ENCODE results near the gene PTPRG.

The PTPRG gene

DNA sequence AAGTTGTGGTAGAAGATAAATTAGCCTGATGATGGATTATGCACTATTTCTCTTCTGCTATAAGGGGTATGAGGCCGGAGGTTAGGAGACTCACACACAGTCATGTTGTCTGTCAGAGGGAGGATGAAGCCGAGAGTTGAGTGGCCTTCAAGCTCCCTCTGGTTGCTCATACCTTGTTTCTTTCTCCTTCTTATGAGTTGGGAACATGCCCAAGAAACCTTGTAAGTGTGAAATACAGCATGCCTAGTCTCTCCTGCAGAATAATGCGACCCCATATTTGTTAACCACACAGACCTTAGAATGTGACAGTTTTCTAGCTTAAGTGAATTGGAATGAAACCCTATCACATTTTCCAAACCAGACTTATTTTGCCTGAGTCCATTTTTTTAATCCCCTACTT, 366.7 kb downstream of the PTPRG start:
- Histone ChIP-seq H3K36me3 (ENCODE audit: control insufficient read depth, insufficient read depth, low read length) (no peaks in the 10 kb centered on the region), H3K4me1 (ENCODE audit: control insufficient read depth, insufficient read depth, low read length) (peaks cover 29% of the 10 kb centered on the region), H3K9me3 (ENCODE audit: control insufficient read depth, insufficient read depth, low read depth, low read length) (no peaks in the 10 kb centered on the region), H3K27me3 (ENCODE audit: control insufficient read depth, insufficient read depth, low read length) (no peaks in the 10 kb centered on the region), H3K9ac (ENCODE audit: low read length) (no peak overlapping the region), H3K4me3 (ENCODE audit: low read depth, low read length) (no peak overlapping the region), H3K27ac (ENCODE audit: low read depth, low read length) (no peak overlapping the region)

- Histone ChIP-seq H3K4me1 (ENCODE audit: control insufficient read depth, insufficient read depth, low read length) (peaks cover 29% of the 10 kb centered on the region), H3K9ac (ENCODE audit: low read length) (no peak overlapping the region)
These were observed 367.5 kb downstream of the PTPRG start for GRCh38 chr3:61928776-61929314.

DNA sequence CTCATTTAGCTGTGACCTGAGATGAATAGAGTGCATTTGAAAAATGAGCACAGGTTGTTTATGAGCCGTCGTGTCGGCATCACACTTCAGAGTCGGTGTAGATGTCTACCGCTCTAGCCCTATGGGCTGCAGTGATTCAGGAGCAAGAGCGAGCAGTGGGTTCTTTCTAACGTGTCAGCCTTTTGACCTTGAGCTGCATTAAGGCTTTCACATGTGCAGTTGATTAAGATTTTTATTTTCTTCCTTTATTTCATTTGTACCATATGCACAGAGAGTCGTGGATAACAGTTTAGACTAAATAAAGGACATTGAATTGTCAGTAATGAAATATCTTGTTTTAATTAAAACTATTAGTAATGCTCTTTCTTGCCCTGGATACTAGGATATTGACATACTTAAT, 368.2 kb downstream of the PTPRG start:
- Histone ChIP-seq H3K4me3 (ENCODE audit: low read depth, low read length) (no peak overlapping the region), H3K27me3 (ENCODE audit: control insufficient read depth, insufficient read depth, low read length) (no peaks in the 10 kb centered on the region), H3K4me1 (ENCODE audit: control insufficient read depth, insufficient read depth, low read length) (peaks cover 23% of the 10 kb centered on the region), H3K27ac (ENCODE audit: low read depth, low read length) (no peak overlapping the region), H3K9ac (ENCODE audit: low read length) (no peak overlapping the region), H3K36me3 (ENCODE audit: control insufficient read depth, insufficient read depth, low read length) (0 out of 2 replicates have a peak, but pooled peaks cover 2% of the 10 kb centered on the region), H3K9me3 (ENCODE audit: control insufficient read depth, insufficient read depth, low read depth, low read length) (no peaks in the 10 kb centered on the region)

More at GRCh38 chr3:61928776-61929314, 367.5 kb downstream of the PTPRG start:
- Histone ChIP-seq H3K27ac (ENCODE audit: low read depth, low read length) (no peak overlapping the region), H3K36me3 (ENCODE audit: control insufficient read depth, insufficient read depth, low read length) (no peaks in the 10 kb centered on the region), H3K9me3 (ENCODE audit: control insufficient read depth, insufficient read depth, low read depth, low read length) (no peaks in the 10 kb centered on the region), H3K27me3 (ENCODE audit: control insufficient read depth, insufficient read depth, low read length) (no peaks in the 10 kb centered on the region), H3K4me3 (ENCODE audit: low read depth, low read length) (no peak overlapping the region)

- H3K9me3 ChIP-seq (ENCODE audit: control insufficient read depth, insufficient read depth, low read depth, low read length): no peaks in the 10 kb centered on the region
- H3K27ac ChIP-seq (ENCODE audit: low read depth, low read length): no peak overlapping the region
- no peak overlapping the region for H3K4me3 ChIP-seq (ENCODE audit: low read depth, low read length)
- H3K27me3 ChIP-seq (ENCODE audit: control insufficient read depth, insufficient read depth, low read length): no peaks in the 10 kb centered on the region
- H3K36me3 ChIP-seq (ENCODE audit: control insufficient read depth, insufficient read depth, low read length): 0 out of 2 replicates have a peak, but pooled peaks cover 2% of the 10 kb centered on the region
- H3K9ac ChIP-seq (ENCODE audit: low read length): no peak overlapping the region
- peaks cover 24% of the 10 kb centered on the region for H3K4me1 ChIP-seq (ENCODE audit: control insufficient read depth, insufficient read depth, low read length)
These were observed 371.1 kb downstream of the PTPRG start for GRCh38 chr3:61932499-61932898.

DNA sequence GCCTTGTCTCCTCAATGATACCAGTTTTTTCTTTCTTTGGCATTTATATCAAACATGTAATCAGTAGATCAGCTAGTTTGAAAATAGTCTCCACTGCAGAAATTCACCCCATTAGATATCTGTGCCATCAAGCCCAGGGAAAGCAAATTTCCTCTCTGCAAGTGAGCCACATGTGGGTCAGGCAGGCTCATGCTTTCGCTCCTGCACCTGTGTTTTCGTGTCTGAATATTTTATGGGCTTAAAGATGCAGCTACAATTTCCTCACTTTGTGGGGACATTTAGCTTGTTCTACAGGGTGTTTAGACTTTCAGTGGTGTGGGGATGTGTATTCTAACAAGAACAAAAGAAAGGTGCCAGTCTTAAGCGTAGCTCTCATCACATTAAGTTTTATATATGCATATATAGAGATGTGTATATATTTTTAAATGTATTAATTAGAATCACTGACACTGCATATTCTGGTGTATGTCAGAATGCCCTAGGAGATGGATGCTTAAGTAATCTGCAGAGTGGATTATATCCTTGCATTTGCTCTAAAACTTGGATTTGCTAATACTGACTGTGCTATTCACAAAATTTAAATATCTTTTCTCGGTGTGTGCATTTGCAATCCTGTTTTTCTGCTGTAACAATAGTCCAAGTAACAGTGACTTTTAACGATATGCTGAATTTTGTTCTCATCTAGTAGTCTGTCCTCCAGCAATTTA, 372.6 kb downstream of the PTPRG start:
- peaks cover 21% of the 10 kb centered on the region for H3K4me1 ChIP-seq (ENCODE audit: control insufficient read depth, insufficient read depth, low read length)
- no peak overlapping the region for H3K9ac ChIP-seq (ENCODE audit: low read length)
- H3K36me3 ChIP-seq (ENCODE audit: control insufficient read depth, insufficient read depth, low read length): 0 out of 2 replicates have a peak, but pooled peaks cover 2% of the 10 kb centered on the region
- H3K27me3 ChIP-seq (ENCODE audit: control insufficient read depth, insufficient read depth, low read length): no peaks in the 10 kb centered on the region
- H3K27ac ChIP-seq (ENCODE audit: low read depth, low read length): no peak overlapping the region
- H3K9me3 ChIP-seq (ENCODE audit: control insufficient read depth, insufficient read depth, low read depth, low read length): no peaks in the 10 kb centered on the region
- no peak overlapping the region for H3K4me3 ChIP-seq (ENCODE audit: low read depth, low read length)

DNA sequence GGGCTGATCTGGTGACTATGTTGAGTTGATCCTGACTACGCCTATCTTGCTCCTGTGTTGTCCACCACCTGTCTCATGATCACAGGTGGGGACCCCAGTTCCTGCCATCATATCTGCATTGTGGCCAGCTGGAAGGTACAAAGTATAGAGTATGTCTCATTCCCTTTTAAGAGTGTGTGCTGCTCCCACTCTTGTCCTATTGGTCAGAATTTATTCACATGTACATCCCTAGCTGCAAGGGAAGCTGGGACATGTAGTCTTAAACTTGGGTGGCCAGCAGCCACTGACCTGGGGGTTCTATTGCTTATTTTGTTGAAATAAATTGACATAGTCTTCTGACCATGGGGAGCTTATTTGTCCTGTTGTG, 373.1 kb downstream of the PTPRG start:
- Histone ChIP-seq H3K9me3 (ENCODE audit: control insufficient read depth, insufficient read depth, low read depth, low read length) (no peaks in the 10 kb centered on the region), H3K9ac (ENCODE audit: low read length) (no peak overlapping the region), H3K4me3 (ENCODE audit: low read depth, low read length) (no peak overlapping the region), H3K27me3 (ENCODE audit: control insufficient read depth, insufficient read depth, low read length) (no peaks in the 10 kb centered on the region), H3K4me1 (ENCODE audit: control insufficient read depth, insufficient read depth, low read length) (peaks cover 21% of the 10 kb centered on the region), H3K36me3 (ENCODE audit: control insufficient read depth, insufficient read depth, low read length) (0 out of 2 replicates have a peak, but pooled peaks cover 2% of the 10 kb centered on the region), H3K27ac (ENCODE audit: low read depth, low read length) (no peak overlapping the region)

DNA sequence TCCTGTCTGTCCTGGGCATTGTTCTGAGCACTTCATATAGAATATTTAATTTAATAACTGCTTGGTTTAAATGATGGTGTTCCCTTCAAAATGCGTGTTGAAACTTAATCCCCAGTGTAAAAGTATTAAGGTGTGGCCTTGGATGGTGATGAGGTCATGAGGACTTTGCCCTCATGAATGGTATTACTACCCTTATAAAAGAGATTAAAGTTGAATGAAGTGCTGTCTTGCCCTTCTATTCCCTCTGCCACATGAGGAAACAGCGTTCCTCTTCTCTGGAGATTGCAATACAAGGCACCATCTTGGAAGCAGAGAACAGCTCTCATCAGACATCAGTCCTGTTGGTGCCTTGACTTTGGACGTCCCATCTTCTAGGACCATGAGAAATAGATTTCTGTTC, 374.4 kb downstream of the PTPRG start:
- H3K9ac ChIP-seq (ENCODE audit: low read length): no peak overlapping the region

DNA sequence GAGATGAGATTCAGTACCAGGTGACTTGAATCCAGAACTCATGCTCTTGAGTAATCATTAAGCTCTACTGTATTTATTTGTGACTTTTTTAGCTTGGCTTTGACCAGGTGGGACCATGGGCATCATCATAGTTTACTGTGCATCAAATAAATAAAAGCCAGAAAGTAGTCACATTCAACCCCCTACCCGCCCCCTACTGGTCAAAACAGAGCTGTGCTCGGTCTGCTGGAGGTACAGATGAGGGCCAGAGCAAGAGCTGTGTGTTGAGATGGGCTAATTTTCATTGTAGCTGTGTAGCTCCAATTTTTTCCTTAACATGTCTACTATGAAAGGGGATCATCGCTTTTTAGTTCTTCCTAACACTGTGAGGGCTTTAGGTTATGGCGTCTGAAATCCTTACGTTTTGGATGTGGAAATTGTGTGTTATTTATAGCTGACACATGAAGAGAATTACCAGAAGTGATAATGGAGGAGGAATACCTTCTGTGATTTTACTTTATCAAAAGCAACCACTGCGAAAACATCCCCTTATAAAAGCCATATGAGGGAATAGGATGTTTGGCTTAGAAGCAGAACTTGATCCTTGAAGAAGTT, 375.1 kb downstream of the PTPRG start:
- H3K36me3 ChIP-seq (ENCODE audit: control insufficient read depth, insufficient read depth, low read length): 0 out of 2 replicates have a peak, but pooled peaks cover 2% of the 10 kb centered on the region
- no peaks in the 10 kb centered on the region for H3K9me3 ChIP-seq (ENCODE audit: control insufficient read depth, insufficient read depth, low read depth, low read length)
- no peaks in the 10 kb centered on the region for H3K27me3 ChIP-seq (ENCODE audit: control insufficient read depth, insufficient read depth, low read length)
- H3K27ac ChIP-seq (ENCODE audit: low read depth, low read length): no peak overlapping the region
- H3K4me3 ChIP-seq (ENCODE audit: low read depth, low read length): no peak overlapping the region
- H3K4me1 ChIP-seq (ENCODE audit: control insufficient read depth, insufficient read depth, low read length): peaks cover 17% of the 10 kb centered on the region; the same call in 1 of the 2 replicates
- H3K9ac ChIP-seq (ENCODE audit: low read length): no peak overlapping the region

More for the DNA sequence above, 374.4 kb downstream of the PTPRG start:
- Histone ChIP-seq H3K9me3 (ENCODE audit: control insufficient read depth, insufficient read depth, low read depth, low read length) (no peaks in the 10 kb centered on the region), H3K4me3 (ENCODE audit: low read depth, low read length) (no peak overlapping the region), H3K27ac (ENCODE audit: low read depth, low read length) (no peak overlapping the region), H3K36me3 (ENCODE audit: control insufficient read depth, insufficient read depth, low read length) (0 out of 2 replicates have a peak, but pooled peaks cover 2% of the 10 kb centered on the region), H3K4me1 (ENCODE audit: control insufficient read depth, insufficient read depth, low read length) (peaks cover 21% of the 10 kb centered on the region), H3K27me3 (ENCODE audit: control insufficient read depth, insufficient read depth, low read length) (no peaks in the 10 kb centered on the region)

DNA sequence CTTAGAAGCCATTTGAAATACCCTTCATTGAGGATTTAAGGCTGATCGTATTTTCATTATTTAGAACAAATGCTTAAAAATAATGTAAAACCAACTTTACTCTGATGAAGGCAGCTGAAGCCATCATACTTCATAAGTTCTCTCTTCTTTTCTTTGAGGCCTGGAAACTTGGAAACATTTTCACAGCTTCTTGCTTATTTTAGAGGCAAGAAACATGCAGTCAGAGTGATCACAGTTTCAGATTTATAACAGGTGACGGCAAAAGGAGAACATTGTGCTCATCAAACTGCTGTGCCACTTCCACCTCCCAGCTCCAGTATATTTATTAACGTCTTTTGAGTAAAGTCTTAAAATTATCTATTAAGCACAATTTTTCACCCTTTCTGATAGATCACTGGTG, 376.1 kb downstream of the PTPRG start:
- Histone ChIP-seq H3K4me1 (ENCODE audit: control insufficient read depth, insufficient read depth, low read length) (peaks cover 17% of the 10 kb centered on the region; the same call in 1 of the 2 replicates), H3K27ac (ENCODE audit: low read depth, low read length) (no peak overlapping the region), H3K9me3 (ENCODE audit: control insufficient read depth, insufficient read depth, low read depth, low read length) (no peaks in the 10 kb centered on the region), H3K27me3 (ENCODE audit: control insufficient read depth, insufficient read depth, low read length) (no peaks in the 10 kb centered on the region), H3K4me3 (ENCODE audit: low read depth, low read length) (no peak overlapping the region), H3K36me3 (ENCODE audit: control insufficient read depth, insufficient read depth, low read length) (0 out of 2 replicates have a peak, but pooled peaks cover 2% of the 10 kb centered on the region), H3K9ac (ENCODE audit: low read length) (no peak overlapping the region)

DNA sequence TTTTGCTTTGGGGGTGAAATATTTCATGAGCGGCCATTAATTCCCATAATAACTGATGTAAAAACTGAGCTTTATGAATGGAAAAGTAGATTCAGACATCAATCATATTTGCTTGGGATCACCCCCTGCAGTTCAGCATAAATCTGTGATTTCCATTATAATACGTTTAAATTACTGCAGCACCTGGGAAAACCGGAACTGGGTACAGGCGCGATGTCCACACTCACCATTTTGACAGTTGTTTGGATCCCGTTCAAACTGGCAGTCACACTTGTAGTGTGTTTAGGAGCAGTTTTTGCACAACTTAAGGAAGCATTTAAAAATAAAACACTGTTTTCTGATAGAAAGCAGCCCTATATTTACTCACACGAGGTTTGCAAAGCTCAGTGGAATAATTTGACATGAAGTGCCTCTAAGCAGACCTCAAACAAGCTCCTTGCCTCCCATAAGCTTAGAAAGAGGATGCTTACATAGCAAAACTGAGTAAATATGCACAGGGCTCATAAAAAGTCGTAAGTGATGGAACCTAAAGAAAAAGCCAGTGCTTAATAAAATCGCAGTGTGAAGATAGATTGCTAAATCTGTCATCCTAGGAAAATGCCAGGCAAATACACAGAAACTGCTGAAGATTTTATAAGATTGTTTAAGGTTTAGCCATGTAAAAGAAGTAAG, 377.6 kb downstream of the PTPRG start:
- Histone ChIP-seq H3K27ac (ENCODE audit: low read depth, low read length) (no peak overlapping the region), H3K4me1 (ENCODE audit: control insufficient read depth, insufficient read depth, low read length) (peaks cover 16% of the 10 kb centered on the region; the same call in 1 of the 2 replicates), H3K36me3 (ENCODE audit: control insufficient read depth, insufficient read depth, low read length) (0 out of 2 replicates have a peak, but pooled peaks cover 2% of the 10 kb centered on the region), H3K9me3 (ENCODE audit: control insufficient read depth, insufficient read depth, low read depth, low read length) (no peaks in the 10 kb centered on the region), H3K27me3 (ENCODE audit: control insufficient read depth, insufficient read depth, low read length) (no peaks in the 10 kb centered on the region), H3K9ac (ENCODE audit: low read length) (no peak overlapping the region), H3K4me3 (ENCODE audit: low read depth, low read length) (no peak overlapping the region)

DNA sequence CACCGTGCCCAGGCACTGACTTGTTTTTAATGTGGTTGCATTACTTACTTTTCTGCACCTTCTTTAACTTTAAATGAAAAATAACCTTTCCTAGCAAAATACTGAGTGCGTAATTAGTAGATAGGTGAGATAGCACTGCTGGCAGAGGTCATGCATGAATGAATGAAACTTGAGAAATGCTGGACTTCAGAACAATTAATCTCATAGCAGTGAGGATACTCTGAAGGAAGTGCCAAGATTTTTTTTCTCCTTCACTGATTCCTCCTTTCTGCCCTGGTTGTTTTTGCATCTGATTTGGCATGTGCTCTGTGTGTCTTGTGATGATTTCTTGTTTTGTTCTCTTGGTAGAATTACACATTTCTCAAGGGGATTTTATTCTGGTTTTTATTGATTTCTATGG, 378.9 kb downstream of the PTPRG start:
- Histone ChIP-seq H3K4me1 (ENCODE audit: control insufficient read depth, insufficient read depth, low read length) (peaks cover 20% of the 10 kb centered on the region; the same call in 1 of the 2 replicates), H3K27ac (ENCODE audit: low read depth, low read length) (no peak overlapping the region), H3K27me3 (ENCODE audit: control insufficient read depth, insufficient read depth, low read length) (no peaks in the 10 kb centered on the region), H3K36me3 (ENCODE audit: control insufficient read depth, insufficient read depth, low read length) (no peaks in the 10 kb centered on the region), H3K4me3 (ENCODE audit: low read depth, low read length) (no peak overlapping the region), H3K9me3 (ENCODE audit: control insufficient read depth, insufficient read depth, low read depth, low read length) (no peaks in the 10 kb centered on the region), H3K9ac (ENCODE audit: low read length) (no peak overlapping the region)

All from HUES6 (cell line).